Stimulated activated naive CD8-positive, alpha-beta T cell treated with anti-CD3 and anti-CD28 coated beads, Interleukin-15, amount 100 ng/mL, for 72 hours (primary cell): ENCODE results near the gene CLDN10.
A peak's percentile ranks its signal among the peaks of the same experiment; 100 is the strongest.

Source experiments
- ATAC-seq: fragments of 150-1000 bp; cut with Tn5 transposase; 2 replicates; pipeline ENCODE4 v1.10.0; 2021; ENCODE audit warnings: mild to moderate bottlenecking, moderate library complexity
- DNase-seq, 2 donors: peaks; one replicate each; pipeline ENCODE4 v3.0.0; 2021 to 2022
- H3K27ac Mint-ChIP-seq, 2 donors: one replicate each; pipeline ENCODE4 v1.8.0; 2022; ENCODE audit warnings: mild to moderate bottlenecking in 2 of 2, mixed read lengths in 2 of 2, moderate library complexity in 2 of 2
- H3K27me3 Mint-ChIP-seq: one replicate; pipeline ENCODE4 v1.8.0; 2022; ENCODE audit warnings: mixed read lengths
- H3K4me1 Mint-ChIP-seq: one replicate; pipeline ENCODE4 v1.8.0; 2022; ENCODE audit warnings: mild to moderate bottlenecking, mixed read lengths
- H3K4me3 Mint-ChIP-seq, 2 donors: one replicate each; pipeline ENCODE4 v1.8.0; 2022; ENCODE audit warnings: mild to moderate bottlenecking in 2 of 2, mixed read lengths in 2 of 2, moderate library complexity in 1 of 2
- H3K9me3 Mint-ChIP-seq, 2 donors: one replicate each; pipeline ENCODE4 v1.8.0; 2022; ENCODE audit warnings: mixed read lengths in 2 of 2

CLDN10 gene

GRCh38 chr13:95604556-95604915 lies 52.0 kb downstream of the CLDN10 start:
- no peak overlapping the region for H3K27ac Mint-ChIP-seq
- no peak overlapping the region for H3K4me3 Mint-ChIP-seq
- ATAC-seq (no peak), DNase-seq (no peak)
- no peaks in the 10 kb centered on the region for H3K4me1 Mint-ChIP-seq
- peaks cover 37% of the 10 kb centered on the region for H3K27me3 Mint-ChIP-seq
- no peaks in the 10 kb centered on the region for H3K9me3 Mint-ChIP-seq

- ATAC-seq (no peak), DNase-seq (no peak)
- Mint-ChIP-seq H3K4me1 (no peaks in the 10 kb centered on the region), H3K4me3 (no peak overlapping the region), H3K27me3 (peaks cover 37% of the 10 kb centered on the region), H3K27ac (no peak overlapping the region), H3K9me3 (no peaks in the 10 kb centered on the region)
These were observed 53.1 kb downstream of the CLDN10 start for GRCh38 chr13:95605448-95606125.

- no peak for DNase-seq
- Mint-ChIP-seq H3K4me3 (no peak overlapping the region), H3K27me3 (peaks cover 23% of the 10 kb centered on the region), H3K4me1 (no peaks in the 10 kb centered on the region), H3K9me3 (no peaks in the 10 kb centered on the region), H3K27ac (no peak overlapping the region)
- ATAC-seq: no peak
These were observed 54.8 kb downstream of the CLDN10 start for GRCh38 chr13:95607366-95607765.

GRCh38 chr13:95608640-95609323 lies 56.3 kb downstream of the CLDN10 start:
- Mint-ChIP-seq H3K27me3 (peaks cover 33% of the 10 kb centered on the region), H3K27ac (no peak overlapping the region), H3K4me3 (no peak overlapping the region), H3K9me3 (no peaks in the 10 kb centered on the region), H3K4me1 (no peaks in the 10 kb centered on the region)
- no peak for DNase-seq
- ATAC-seq: no peak

- no peak overlapping the region for H3K27ac Mint-ChIP-seq
These were observed 62.2 kb downstream of the CLDN10 start for GRCh38 chr13:95614641-95615245.

GRCh38 chr13:95615539-95615938 lies 63.0 kb downstream of the CLDN10 start:
- no peak overlapping the region for H3K4me3 Mint-ChIP-seq
- H3K27ac Mint-ChIP-seq: no peak overlapping the region
- H3K4me1 Mint-ChIP-seq: no peaks in the 10 kb centered on the region
- H3K9me3 Mint-ChIP-seq: no peaks in the 10 kb centered on the region
- peaks cover 17% of the 10 kb centered on the region for H3K27me3 Mint-ChIP-seq
- DNase-seq: no peak
- ATAC-seq: no peak

More at GRCh38 chr13:95614641-95615245, 62.2 kb downstream of the CLDN10 start:
- DNase-seq: no peak
- Mint-ChIP-seq H3K27me3 (peaks cover 17% of the 10 kb centered on the region), H3K9me3 (no peaks in the 10 kb centered on the region), H3K4me3 (no peak overlapping the region), H3K4me1 (no peaks in the 10 kb centered on the region)
- ATAC-seq: no peak

GRCh38 chr13:95620030-95620824 lies 67.7 kb downstream of the CLDN10 start:
- Mint-ChIP-seq H3K27ac (no peak overlapping the region), H3K4me1 (no peaks in the 10 kb centered on the region), H3K27me3 (peaks cover 29% of the 10 kb centered on the region), H3K9me3 (no peaks in the 10 kb centered on the region), H3K4me3 (no peak overlapping the region)
- no peak for ATAC-seq
- DNase-seq: no peak

GRCh38 chr13:95620825-95621498 lies 68.4 kb downstream of the CLDN10 start:
- H3K4me3 Mint-ChIP-seq: no peak overlapping the region
- ATAC-seq: no peak
- H3K4me1 Mint-ChIP-seq: no peaks in the 10 kb centered on the region
- peaks cover 37% of the 10 kb centered on the region for H3K27me3 Mint-ChIP-seq
- DNase-seq: no peak
- H3K9me3 Mint-ChIP-seq: no peaks in the 10 kb centered on the region
- no peak overlapping the region for H3K27ac Mint-ChIP-seq

- H3K27ac Mint-ChIP-seq: no peak overlapping the region
- no peaks in the 10 kb centered on the region for H3K9me3 Mint-ChIP-seq
- DNase-seq (no peak), ATAC-seq (no peak)
- no peaks in the 10 kb centered on the region for H3K4me1 Mint-ChIP-seq
- no peak overlapping the region for H3K4me3 Mint-ChIP-seq
- peaks cover 43% of the 10 kb centered on the region for H3K27me3 Mint-ChIP-seq
These were observed 70.6 kb downstream of the CLDN10 start for GRCh38 chr13:95623141-95623540.

DNA sequence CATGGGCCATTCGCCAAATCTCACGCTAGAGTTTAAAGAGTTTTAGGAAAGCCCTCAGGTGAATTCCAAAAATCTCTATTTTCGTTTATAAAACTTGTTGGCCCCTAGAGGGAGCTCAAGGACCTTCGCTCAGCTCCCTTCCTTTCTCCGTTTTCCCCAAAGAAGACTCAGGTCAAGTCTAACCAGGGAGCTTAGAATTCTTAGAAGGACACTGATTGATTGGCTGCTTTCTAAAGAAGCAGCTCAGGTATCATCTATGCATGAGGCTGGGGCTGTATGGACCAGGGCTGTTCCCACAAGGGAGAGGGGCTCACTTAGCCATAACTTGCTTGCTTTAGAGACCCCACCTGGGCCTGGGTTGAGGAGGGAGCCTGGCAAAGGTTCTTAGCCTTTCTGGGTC lies 71.5 kb downstream of the CLDN10 start:
- Mint-ChIP-seq H3K27me3 (peaks cover 52% of the 10 kb centered on the region), H3K4me3 (no peak overlapping the region), H3K9me3 (no peaks in the 10 kb centered on the region), H3K27ac (no peak overlapping the region), H3K4me1 (no peaks in the 10 kb centered on the region)
- ATAC-seq (peak; percentile 40), DNase-seq (peak; percentile 5 to 14)

DNA sequence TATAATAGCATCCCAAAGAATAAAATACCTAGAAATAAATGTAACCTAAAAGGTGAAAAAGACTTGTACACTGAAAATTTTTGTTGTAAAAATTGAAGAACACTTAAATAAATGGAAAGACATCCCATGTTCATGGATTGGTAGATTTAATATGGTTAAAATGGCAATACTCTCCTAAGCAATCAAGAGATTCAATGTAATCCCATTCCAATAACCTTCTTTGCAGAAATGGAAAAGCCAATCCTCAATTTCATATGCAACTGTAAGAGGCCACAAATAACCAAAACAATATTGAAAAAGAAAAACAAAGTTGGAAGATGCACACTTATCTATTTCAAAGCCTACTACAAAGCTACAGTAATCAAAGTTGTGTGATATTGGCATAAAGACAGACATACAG lies 74.2 kb downstream of the CLDN10 start:
- Mint-ChIP-seq H3K27ac (no peak overlapping the region), H3K27me3 (peaks cover 46% of the 10 kb centered on the region), H3K9me3 (no peaks in the 10 kb centered on the region), H3K4me1 (no peaks in the 10 kb centered on the region), H3K4me3 (no peak overlapping the region)
- DNase-seq: no peak
- ATAC-seq: no peak

DNA sequence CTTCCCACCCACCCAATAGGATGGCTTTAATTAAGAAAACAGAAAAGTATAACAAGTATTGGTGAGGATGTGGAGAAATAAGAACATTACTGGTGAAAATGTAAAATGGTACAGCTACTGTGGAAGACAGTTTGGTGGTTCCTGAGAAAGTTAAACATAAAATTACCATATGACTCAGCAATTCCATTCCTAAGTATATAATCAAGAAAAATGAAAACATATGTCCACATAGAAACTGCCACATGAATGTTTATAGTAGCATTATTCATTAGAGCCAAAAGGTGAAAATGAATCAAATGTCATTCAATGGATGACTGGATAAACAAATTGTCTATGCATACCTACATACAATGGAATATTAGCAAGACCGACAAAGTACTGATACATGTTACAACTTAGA lies 75.1 kb downstream of the CLDN10 start:
- no peak for DNase-seq
- ATAC-seq: no peak
- H3K27ac Mint-ChIP-seq: no peak overlapping the region
- no peaks in the 10 kb centered on the region for H3K9me3 Mint-ChIP-seq
- H3K27me3 Mint-ChIP-seq: peaks cover 49% of the 10 kb centered on the region
- H3K4me1 Mint-ChIP-seq: no peaks in the 10 kb centered on the region
- H3K4me3 Mint-ChIP-seq: no peak overlapping the region

- ATAC-seq: no peak
- Mint-ChIP-seq H3K27ac (no peak overlapping the region), H3K27me3 (peaks cover 53% of the 10 kb centered on the region), H3K4me3 (no peak overlapping the region), H3K9me3 (no peaks in the 10 kb centered on the region), H3K4me1 (no peaks in the 10 kb centered on the region)
- DNase-seq: no peak
These were observed 76.0 kb downstream of the CLDN10 start for GRCh38 chr13:95628488-95628887.

GRCh38 chr13:95629071-95629470 lies 76.6 kb downstream of the CLDN10 start:
- ATAC-seq (no peak), DNase-seq (no peak)
- no peak overlapping the region for H3K27ac Mint-ChIP-seq
- no peak overlapping the region for H3K4me3 Mint-ChIP-seq
- H3K9me3 Mint-ChIP-seq: no peaks in the 10 kb centered on the region
- H3K27me3 Mint-ChIP-seq: peaks cover 56% of the 10 kb centered on the region
- H3K4me1 Mint-ChIP-seq: no peaks in the 10 kb centered on the region
